GM21737 (cell line): ENCODE measurements around the gene APOA1.
"Not testable (repeated sequence)": the region's sequence is repeated elsewhere in the genome, so short reads cannot be mapped to it uniquely, and the experiment has no call there.

Source experiments
- ATAC-seq: cut with Tn5 transposase; IDR thresholded peaks from one replicate; pipeline ENCODE4 v1.9.1; 2021; ENCODE audit warnings: mild to moderate bottlenecking, moderate library complexity; ENCODE audit not compliant: unreplicated experiment

APOA1 gene

GRCh38 chr11:116821050-116821918, 16.1 kb downstream of the APOA1 start:
- no peak for ATAC-seq

- ATAC-seq: no peak
Measured at GRCh38 chr11:116819049-116819448, 18.4 kb downstream of the APOA1 start.

- no peak for ATAC-seq
Measured at GRCh38 chr11:116814502-116814901, 22.9 kb downstream of the APOA1 start.

- no peak for ATAC-seq
Measured at GRCh38 chr11:116813781-116814471, 23.5 kb downstream of the APOA1 start.

- no peak for ATAC-seq
Measured at GRCh38 chr11:116813170-116813569, 24.3 kb downstream of the APOA1 start.

GRCh38 chr11:116812109-116812508, 25.3 kb downstream of the APOA1 start:
- ATAC-seq: no peak

- no peak for ATAC-seq
Measured at GRCh38 chr11:116811194-116811593, 26.2 kb downstream of the APOA1 start.

- ATAC-seq: no peak
Measured at GRCh38 chr11:116808262-116809175, 28.9 kb downstream of the APOA1 start.

GRCh38 chr11:116807601-116808261, 29.7 kb downstream of the APOA1 start:
- ATAC-seq: no peak

- no peak for ATAC-seq
Measured at GRCh38 chr11:116804001-116804400, 33.4 kb downstream of the APOA1 start.

- ATAC-seq: not testable (repeated sequence)
Measured at GRCh38 chr11:116801662-116802061, 35.8 kb downstream of the APOA1 start.

- ATAC-seq: no peak
Measured at GRCh38 chr11:116800610-116801009, 36.8 kb downstream of the APOA1 start.

- no peak for ATAC-seq
Measured at GRCh38 chr11:116798368-116798767, 39.1 kb downstream of the APOA1 start.

GRCh38 chr11:116797816-116798215, 39.6 kb downstream of the APOA1 start:
- no peak for ATAC-seq

GRCh38 chr11:116796548-116796947, 40.9 kb downstream of the APOA1 start:
- ATAC-seq: no peak

GRCh38 chr11:116794851-116795250, 42.6 kb downstream of the APOA1 start:
- no peak for ATAC-seq

GRCh38 chr11:116793772-116794097, 43.7 kb downstream of the APOA1 start:
- no peak for ATAC-seq

GRCh38 chr11:116792869-116793771, 44.3 kb downstream of the APOA1 start:
- no peak for ATAC-seq

GRCh38 chr11:116792144-116792868, 45.1 kb downstream of the APOA1 start:
- no peak for ATAC-seq
